ENCODE results near the gene MED16. TPM values are rescaled to one million over a fixed set of nuclear protein-coding genes. Genes with fewer than 3 reads are reported as not detected.

The MED16 gene
- total and polyA plus RNA-seq, 12 donors: 5.3 to 139 (median 62.6) TPM

DNA sequence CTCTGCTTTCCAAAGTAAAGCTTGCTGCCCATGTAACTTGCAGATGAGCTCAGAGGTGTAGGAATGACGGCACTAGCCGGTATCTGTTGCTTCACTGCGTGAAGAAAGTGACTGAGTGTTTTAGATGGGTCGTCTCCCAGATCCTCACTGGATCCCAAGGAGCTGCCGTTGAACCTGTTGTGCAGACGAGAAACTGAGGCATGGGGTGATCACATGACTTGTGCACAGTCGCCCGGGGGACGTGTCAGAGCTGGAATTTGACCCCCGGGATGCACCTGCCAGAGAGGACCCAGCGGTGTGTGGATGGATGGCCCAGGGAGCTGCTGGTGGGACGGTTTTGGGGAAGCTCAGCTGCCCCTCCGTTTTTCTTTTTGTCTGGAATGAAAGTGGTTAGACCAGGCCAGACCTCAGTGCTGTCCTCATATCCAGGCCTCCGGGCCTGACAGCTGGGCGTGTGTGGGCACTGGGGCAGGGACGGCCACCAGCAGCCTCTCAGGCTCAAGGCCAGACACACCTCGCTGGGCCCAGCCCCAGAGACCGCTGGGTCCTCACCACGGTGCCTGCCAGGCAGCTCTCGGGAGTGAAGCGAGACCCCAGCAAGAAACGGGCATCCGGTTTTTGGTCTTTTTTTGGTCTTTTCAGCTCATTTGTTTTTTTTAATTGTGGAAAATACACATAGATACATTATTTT is 45.4 kb upstream of the MED16 start:
- Histone ChIP-seq H3K27ac (no peak overlapping the region), H3K27me3 (no peaks in the 10 kb centered on the region), H3K36me3 (replicated peaks in 1 of 2) (no peaks in the 10 kb centered on the region), H3K4me3 (no peak overlapping the region), H3K4me1 (replicated peaks in 1 of 2) (peaks cover 27 to 37% of the 10 kb centered on the region in 2 donors), H3K9me3 (replicated peaks in 1 of 3) (no peaks in the 10 kb centered on the region)
- intact Hi-C loops (cut with DNase I): no loop called here
- 88 to 94% (median 90%) methylated on average over 9 to 23 of the region's 23 CpGs for WGBS, 4 donors
- no peak for TF ChIP-seq POLR2A (IDR thresholded peaks at IDR 0.05)
- TF ChIP-seq, protein P1, sequence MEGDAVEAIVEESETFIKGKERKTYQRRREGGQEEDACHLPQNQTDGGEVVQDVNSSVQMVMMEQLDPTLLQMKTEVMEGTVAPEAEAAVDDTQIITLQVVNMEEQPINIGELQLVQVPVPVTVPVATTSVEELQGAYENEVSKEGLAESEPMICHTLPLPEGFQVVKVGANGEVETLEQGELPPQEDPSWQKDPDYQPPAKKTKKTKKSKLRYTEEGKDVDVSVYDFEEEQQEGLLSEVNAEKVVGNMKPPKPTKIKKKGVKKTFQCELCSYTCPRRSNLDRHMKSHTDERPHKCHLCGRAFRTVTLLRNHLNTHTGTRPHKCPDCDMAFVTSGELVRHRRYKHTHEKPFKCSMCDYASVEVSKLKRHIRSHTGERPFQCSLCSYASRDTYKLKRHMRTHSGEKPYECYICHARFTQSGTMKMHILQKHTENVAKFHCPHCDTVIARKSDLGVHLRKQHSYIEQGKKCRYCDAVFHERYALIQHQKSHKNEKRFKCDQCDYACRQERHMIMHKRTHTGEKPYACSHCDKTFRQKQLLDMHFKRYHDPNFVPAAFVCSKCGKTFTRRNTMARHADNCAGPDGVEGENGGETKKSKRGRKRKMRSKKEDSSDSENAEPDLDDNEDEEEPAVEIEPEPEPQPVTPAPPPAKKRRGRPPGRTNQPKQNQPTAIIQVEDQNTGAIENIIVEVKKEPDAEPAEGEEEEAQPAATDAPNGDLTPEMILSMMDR (IDR thresholded peaks at IDR 0.05): no peak
- no peak for DNase-seq

DNA sequence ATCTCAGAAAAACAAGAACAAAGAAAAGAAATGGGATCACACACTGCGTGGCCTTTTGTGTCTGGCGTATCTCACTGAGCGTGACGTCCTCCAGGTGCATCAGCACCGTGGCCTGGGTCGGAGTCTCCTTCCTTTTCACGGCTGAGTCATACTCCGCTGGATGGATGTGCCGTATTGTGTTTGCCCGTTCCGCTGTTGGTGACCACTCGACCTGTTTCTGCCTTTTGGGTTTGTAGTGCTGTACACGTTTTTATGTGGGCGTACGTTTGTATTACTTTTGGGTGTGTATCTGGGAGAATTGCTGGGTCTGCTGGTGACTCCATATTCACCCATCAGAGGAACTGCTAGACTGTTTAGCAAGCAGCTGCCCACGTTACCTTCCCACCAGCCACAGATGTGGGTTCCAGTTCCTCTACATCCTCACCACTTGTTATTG is 44.3 kb upstream of the MED16 start:
- peaks cover 27 to 40% of the 10 kb centered on the region in 2 donors for H3K4me1 ChIP-seq (replicated peaks in 1 of 2)
- WGBS, 4 donors: 89 to 95% (median 92%) methylated on average over 16 of the region's 16 CpGs
- H3K9me3 ChIP-seq (replicated peaks in 1 of 3): no peaks in the 10 kb centered on the region
- H3K27me3 ChIP-seq: no peaks in the 10 kb centered on the region
- no peak overlapping the region for H3K27ac ChIP-seq
- intact Hi-C loops (cut with DNase I): no loop called here
- H3K36me3 ChIP-seq (replicated peaks in 1 of 2): no peaks in the 10 kb centered on the region
- H3K4me3 ChIP-seq: no peak overlapping the region
- DNase-seq: no peak
- TF ChIP-seq, protein P1 (IDR thresholded peaks at IDR 0.05): no peak
- TF ChIP-seq POLR2A (IDR thresholded peaks at IDR 0.05): no peak

DNA sequence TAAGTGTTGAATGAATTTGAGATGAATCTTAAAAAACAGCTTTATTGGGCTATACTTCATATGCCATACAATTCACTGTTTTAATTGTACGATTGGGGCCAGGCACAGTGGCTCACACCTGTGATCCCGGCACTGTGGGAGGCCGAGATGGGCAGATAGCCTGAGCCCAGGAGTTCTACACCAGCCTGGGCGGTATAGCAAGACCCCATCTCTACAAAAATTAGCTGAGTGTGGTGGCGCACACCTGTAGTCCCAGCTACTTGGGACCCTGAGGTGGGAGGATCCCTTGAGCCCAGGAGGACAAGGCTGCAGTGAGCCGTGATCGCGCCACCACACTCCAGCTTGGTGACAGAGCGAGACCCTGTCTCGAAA is 43.2 kb upstream of the MED16 start:
- no peaks in the 10 kb centered on the region for H3K9me3 ChIP-seq (replicated peaks in 1 of 3)

DNA sequence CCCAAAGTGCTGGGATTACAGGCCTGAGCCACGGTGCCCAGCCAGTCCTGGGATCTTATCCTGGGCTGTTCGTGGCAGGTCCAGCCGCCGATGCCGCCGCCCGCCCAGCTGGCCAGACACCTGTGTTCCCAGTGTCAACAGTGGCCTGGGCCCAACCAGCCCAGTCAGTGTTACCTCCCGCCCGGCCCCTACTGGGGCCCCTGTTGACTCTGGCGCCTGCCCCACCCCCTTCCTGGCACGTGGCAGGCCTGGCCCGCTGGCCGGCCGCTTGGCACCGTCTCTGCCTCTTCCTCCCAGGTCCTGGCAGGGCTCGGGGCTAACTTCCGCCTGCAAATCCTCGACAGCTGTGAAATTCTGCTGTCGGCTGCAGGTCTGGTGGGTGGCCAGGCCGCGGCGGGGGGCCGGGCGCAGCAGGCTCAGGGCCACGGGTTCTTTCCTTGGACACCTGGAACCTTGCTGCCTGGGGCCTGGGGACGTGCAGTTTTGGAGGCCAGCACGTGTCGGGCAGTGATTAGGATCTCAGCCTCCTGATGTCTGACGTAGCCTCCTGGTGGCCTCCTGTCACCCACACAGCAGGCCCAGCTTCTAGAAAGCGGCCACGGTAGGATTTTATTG is 42.0 kb upstream of the MED16 start:
- Histone ChIP-seq H3K27me3 (no peaks in the 10 kb centered on the region), H3K27ac (peak overlapping the region in 3 of 5 donors; percentile 65 to 73 (median 70)), H3K36me3 (replicated peaks in 1 of 2) (no peaks in the 10 kb centered on the region), H3K9me3 (replicated peaks in 1 of 3) (no peaks in the 10 kb centered on the region), H3K4me1 (replicated peaks in 1 of 2) (peaks cover 16 to 25% of the 10 kb centered on the region in 2 donors), H3K4me3 (no peak overlapping the region)
- WGBS, 4 donors: 19 to 33% (median 25%) methylated on average over 3 to 31 of the region's 31 CpGs
- peak; percentile 82 to 93 (median 86) for DNase-seq
- TF ChIP-seq POLR2A (IDR thresholded peaks at IDR 0.05): peak in 1 of 2 donors; percentile 56
- TF ChIP-seq, protein P1 (IDR thresholded peaks at IDR 0.05): peak in 3 of 6 experiments; percentile 7 to 30 (median 11)
- intact Hi-C loops (cut with DNase I): no loop called here

More for the DNA sequence above, 43.2 kb upstream of the MED16 start:
- no peak overlapping the region for H3K27ac ChIP-seq
- no peak for DNase-seq
- H3K36me3 ChIP-seq (replicated peaks in 1 of 2): no peaks in the 10 kb centered on the region
- TF ChIP-seq, protein P1 (IDR thresholded peaks at IDR 0.05): no peak
- TF ChIP-seq POLR2A (IDR thresholded peaks at IDR 0.05): no peak
- 97 to 99% (median 98%) methylated on average over 8 to 10 of the region's 10 CpGs for WGBS, 4 donors
- no peak overlapping the region for H3K4me3 ChIP-seq
- intact Hi-C loops (cut with DNase I): no loop called here
- H3K4me1 ChIP-seq (replicated peaks in 1 of 2): peaks cover 24 to 36% of the 10 kb centered on the region in 2 donors
- H3K27me3 ChIP-seq: no peaks in the 10 kb centered on the region

Data from adrenal gland (tissue), 12 donors.